NOMO-1 treated with DMSO at 0.1 percent for 48 hours (cell line): ENCODE data around the gene PRPF38B.
A peak's percentile ranks its signal among the peaks of the same experiment; 100 is the strongest.
"Not testable (repeated sequence)": the region's sequence is repeated elsewhere in the genome, so short reads cannot be mapped to it uniquely, and the experiment has no call there.

Source experiments
- DNase-seq: peaks from one replicate; lab custom pipeline; 2025; ENCODE audit not compliant: unreplicated experiment; lab: John Stamatoyannopoulos, UW

PRPF38B gene

GRCh38 chr1:108678706-108679105 is 13.4 kb upstream of the PRPF38B start:
- DNase-seq = peak; percentile 30

- no peak for DNase-seq
Observed at GRCh38 chr1:108679586-108680213, 12.4 kb upstream of the PRPF38B start.

- DNase-seq = not testable (repeated sequence)
Observed at GRCh38 chr1:108681701-108682100, 10.4 kb upstream of the PRPF38B start.

- DNase-seq = no peak
Observed at GRCh38 chr1:108685529-108685928, 6.6 kb upstream of the PRPF38B start.

- no peak for DNase-seq
Observed at GRCh38 chr1:108686614-108687313, 5.3 kb upstream of the PRPF38B start.

- DNase-seq = no peak
Observed at GRCh38 chr1:108691128-108691941, 775 bp upstream of the PRPF38B start.

- DNase-seq = peak; percentile 73
Observed at GRCh38 chr1:108692724-108693655, 880 bp downstream of the PRPF38B start.

- peak; percentile 4 for DNase-seq
Observed at GRCh38 chr1:108695535-108695934, 3.4 kb downstream of the PRPF38B start.

- DNase-seq = peak; percentile 66
Observed at GRCh38 chr1:108699375-108700332, 7.5 kb downstream of the PRPF38B start.

- DNase-seq = no peak
Observed at GRCh38 chr1:108701176-108701849, 9.2 kb downstream of the PRPF38B start.

- DNase-seq = not testable (repeated sequence)
Observed at GRCh38 chr1:108702109-108702508, 10.0 kb downstream of the PRPF38B start.

GRCh38 chr1:108703939-108704338 is 11.8 kb downstream of the PRPF38B start:
- DNase-seq = peak; percentile 63

- no peak for DNase-seq
Observed at GRCh38 chr1:108704496-108704895, 12.4 kb downstream of the PRPF38B start.

- DNase-seq = no peak
Observed at GRCh38 chr1:108706643-108707042, 14.5 kb downstream of the PRPF38B start.

- DNase-seq = peak; percentile 36
Observed at GRCh38 chr1:108708691-108709660, 16.9 kb downstream of the PRPF38B start.

- no peak for DNase-seq
Observed at GRCh38 chr1:108712606-108713150, 20.6 kb downstream of the PRPF38B start, which contains the start of gene FNDC7. Gene FNDC7, plus strand, starts transcription at chr1:108712908. Its CDS starts 26 bp downstream, at chr1:108712934.

GRCh38 chr1:108715932-108716331 is 23.8 kb downstream of the PRPF38B start:
- no peak for DNase-seq
